ENCODE results near the gene AGAP1. TPM values are rescaled to one million over a fixed set of nuclear protein-coding genes. Genes with fewer than 3 reads are reported as not detected.

AGAP1 gene
- total and polyA plus RNA-seq, 8 donors = 5.0 to 27.6 (median 17.4) TPM

DNA sequence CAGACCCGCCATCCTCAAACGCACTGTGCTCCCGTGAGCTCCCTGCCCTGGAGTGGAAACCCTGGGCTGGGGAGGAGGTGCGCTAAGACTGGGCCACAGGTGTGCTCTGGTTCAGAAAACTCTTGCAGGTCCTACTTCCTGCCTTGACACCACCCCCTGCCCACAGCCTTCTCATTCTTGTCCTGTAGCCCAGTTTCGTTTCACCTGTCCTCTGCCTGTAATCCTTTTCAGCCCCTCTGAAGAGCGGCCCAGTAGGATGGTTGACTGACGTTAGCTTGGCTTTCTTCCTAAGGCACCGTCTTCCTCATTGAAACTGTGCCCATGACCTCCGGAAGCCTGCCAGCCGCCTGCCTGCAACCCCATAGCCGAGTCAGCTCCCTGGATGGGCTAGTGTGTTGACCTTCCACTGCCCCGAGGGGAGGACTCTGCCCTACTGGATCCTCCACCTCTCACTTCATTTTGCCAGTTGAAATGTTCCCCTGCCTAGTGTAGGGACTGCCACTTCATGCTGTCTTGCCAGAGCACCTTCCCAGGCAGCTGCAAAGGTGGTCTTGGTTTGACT lies 116.9 kb downstream of the AGAP1 start:
- FAIRE-seq = no peak
- peak in 1 of 4 donors; percentile 34 for ATAC-seq
- WGBS, 2 donors = 58 to 66% methylated on average over 12 of the region's 12 CpGs
- Histone ChIP-seq H3K36me3 (no peaks in the 10 kb centered on the region), H3K4me1 (peaks cover 0 to 3% (median 0%) of the 10 kb centered on the region in 3 donors), H3K9me3 (no peaks in the 10 kb centered on the region), H3K27ac (no peak overlapping the region), H3K27me3 (no peaks in the 10 kb centered on the region), H3K4me3 (no peak overlapping the region)
- DNase-seq = no peak
- no peak for TF ChIP-seq CTCF (IDR thresholded peaks at IDR 0.05)
- intact Hi-C loops (cut with DNase I) = no loop called here

GRCh38 chr2:235611349-235611748 lies 117.5 kb downstream of the AGAP1 start:
- H3K27me3 ChIP-seq = no peaks in the 10 kb centered on the region
- WGBS, 2 donors = 61 to 70% methylated on average over 1 of the region's 1 CpG
- H3K9me3 ChIP-seq = no peaks in the 10 kb centered on the region
- ATAC-seq (no peak), FAIRE-seq (no peak), DNase-seq (no peak)
- H3K27ac ChIP-seq = no peak overlapping the region
- H3K4me1 ChIP-seq = peaks cover 0 to 3% (median 0%) of the 10 kb centered on the region in 3 donors
- H3K4me3 ChIP-seq = no peak overlapping the region
- H3K36me3 ChIP-seq = no peaks in the 10 kb centered on the region
- intact Hi-C loops (cut with DNase I) = no loop called here
- no peak for TF ChIP-seq CTCF (IDR thresholded peaks at IDR 0.05)

- ATAC-seq = no peak
- intact Hi-C loops (cut with DNase I) = no loop called here
- no peak for FAIRE-seq
- TF ChIP-seq CTCF (IDR thresholded peaks at IDR 0.05) = no peak
- Histone ChIP-seq H3K27me3 (no peaks in the 10 kb centered on the region), H3K4me1 (peaks cover 0 to 3% (median 0%) of the 10 kb centered on the region in 3 donors), H3K27ac (no peak overlapping the region), H3K9me3 (no peaks in the 10 kb centered on the region), H3K4me3 (no peak overlapping the region), H3K36me3 (no peaks in the 10 kb centered on the region)
- whole genome bisulfite sequencing, 2 donors = 72 to 78% methylated on average over 7 of the region's 7 CpGs
- DNase-seq = no peak
These were observed 117.9 kb downstream of the AGAP1 start for GRCh38 chr2:235611756-235612155.

- no peaks in the 10 kb centered on the region for H3K27me3 ChIP-seq
- no peak for FAIRE-seq
- H3K27ac ChIP-seq = no peak overlapping the region
- 78 to 82% methylated on average over 15 of the region's 15 CpGs for WGBS, 2 donors
- no peaks in the 10 kb centered on the region for H3K9me3 ChIP-seq
- no peak for ATAC-seq
- TF ChIP-seq CTCF (IDR thresholded peaks at IDR 0.05) = no peak
- intact Hi-C loops (cut with DNase I) = no loop called here
- H3K36me3 ChIP-seq = no peaks in the 10 kb centered on the region
- H3K4me3 ChIP-seq = no peak overlapping the region
- peaks cover 0 to 3% (median 0%) of the 10 kb centered on the region in 3 donors for H3K4me1 ChIP-seq
- no peak for DNase-seq
These were observed 118.5 kb downstream of the AGAP1 start for GRCh38 chr2:235612181-235612950.

GRCh38 chr2:235613649-235614048 lies 119.8 kb downstream of the AGAP1 start:
- DNase-seq (no peak), FAIRE-seq (no peak), ATAC-seq (no peak)
- Histone ChIP-seq H3K4me1 (peaks cover 0 to 3% (median 0%) of the 10 kb centered on the region in 3 donors), H3K36me3 (no peaks in the 10 kb centered on the region), H3K27me3 (no peaks in the 10 kb centered on the region), H3K27ac (no peak overlapping the region), H3K4me3 (no peak overlapping the region), H3K9me3 (no peaks in the 10 kb centered on the region)
- intact Hi-C loops (cut with DNase I) = no loop called here
- TF ChIP-seq CTCF (IDR thresholded peaks at IDR 0.05) = no peak
- WGBS, 2 donors = 92 to 94% methylated on average over 6 of the region's 6 CpGs
